Omental fat pad (tissue), 4 donors: ENCODE measurements around the gene TPX2. TPM values are rescaled to one million over a fixed set of nuclear protein-coding genes. Genes with fewer than 3 reads are reported as not detected.

Source experiments
- ATAC-seq: fragments of 150-250 bp; one replicate; pipeline ENCODE4 v1.9.1; 2016; ENCODE audit warnings: mild to moderate bottlenecking, moderate library complexity; ENCODE audit not compliant: low FRiP score
- DNase-seq: peaks from one replicate; pipeline ENCODE4 v3.0.0-alpha.2; 2019; ENCODE audit warnings: low spot score
- CTCF ChIP-seq, 3 donors: fragments of 450-650 bp; IDR thresholded peaks; one replicate each; pipeline ENCODE4 v1.5.1; 2016 to 2017; ENCODE audit warnings: antibody characterized with exemption in 3 of 3, mild to moderate bottlenecking in 3 of 3, moderate library complexity in 2 of 3
- total RNA-seq, 4 donors: library from RNA; depleted of rRNA; stranded (reverse); fragments of >200 nt; gene quantifications; one replicate each; pipeline ENCODE4 v1.1.0, GENCODE V29; 2016

The TPX2 gene
- total RNA-seq, 4 donors from 2014 or later: 0.82 to 4.8 (median 0.97) TPM

- DNase-seq (no peak), ATAC-seq (no peak)
- TF ChIP-seq CTCF (IDR thresholded peaks at IDR 0.05): no peak
These were observed 8.6 kb downstream of the TPX2 start for GRCh38 chr20:31747640-31748039.

GRCh38 chr20:31749223-31749622 is 10.1 kb downstream of the TPX2 start:
- no peak for DNase-seq
- no peak for ATAC-seq

GRCh38 chr20:31751126-31751525 is 12.0 kb downstream of the TPX2 start:
- no peak for DNase-seq
- no peak for TF ChIP-seq CTCF (IDR thresholded peaks at IDR 0.05)
- ATAC-seq: no peak

More at GRCh38 chr20:31749223-31749622, 10.1 kb downstream of the TPX2 start:
- no peak for TF ChIP-seq CTCF (IDR thresholded peaks at IDR 0.05)

- no peak for ATAC-seq
- DNase-seq: no peak
- TF ChIP-seq CTCF (IDR thresholded peaks at IDR 0.05): no peak
These were observed 18.2 kb downstream of the TPX2 start for GRCh38 chr20:31757254-31757653.

GRCh38 chr20:31758521-31758920 is 19.4 kb downstream of the TPX2 start:
- DNase-seq (no peak), ATAC-seq (no peak)
- no peak for TF ChIP-seq CTCF (IDR thresholded peaks at IDR 0.05)

GRCh38 chr20:31758991-31759390 is 19.9 kb downstream of the TPX2 start:
- DNase-seq (no peak), ATAC-seq (no peak)
- TF ChIP-seq CTCF (IDR thresholded peaks at IDR 0.05): no peak

GRCh38 chr20:31759836-31760518 is 20.9 kb downstream of the TPX2 start:
- TF ChIP-seq CTCF (IDR thresholded peaks at IDR 0.05): no peak
- DNase-seq: no peak
- no peak for ATAC-seq
